ENCODE measurements around the gene TMX2.

Gene TMX2

DNA sequence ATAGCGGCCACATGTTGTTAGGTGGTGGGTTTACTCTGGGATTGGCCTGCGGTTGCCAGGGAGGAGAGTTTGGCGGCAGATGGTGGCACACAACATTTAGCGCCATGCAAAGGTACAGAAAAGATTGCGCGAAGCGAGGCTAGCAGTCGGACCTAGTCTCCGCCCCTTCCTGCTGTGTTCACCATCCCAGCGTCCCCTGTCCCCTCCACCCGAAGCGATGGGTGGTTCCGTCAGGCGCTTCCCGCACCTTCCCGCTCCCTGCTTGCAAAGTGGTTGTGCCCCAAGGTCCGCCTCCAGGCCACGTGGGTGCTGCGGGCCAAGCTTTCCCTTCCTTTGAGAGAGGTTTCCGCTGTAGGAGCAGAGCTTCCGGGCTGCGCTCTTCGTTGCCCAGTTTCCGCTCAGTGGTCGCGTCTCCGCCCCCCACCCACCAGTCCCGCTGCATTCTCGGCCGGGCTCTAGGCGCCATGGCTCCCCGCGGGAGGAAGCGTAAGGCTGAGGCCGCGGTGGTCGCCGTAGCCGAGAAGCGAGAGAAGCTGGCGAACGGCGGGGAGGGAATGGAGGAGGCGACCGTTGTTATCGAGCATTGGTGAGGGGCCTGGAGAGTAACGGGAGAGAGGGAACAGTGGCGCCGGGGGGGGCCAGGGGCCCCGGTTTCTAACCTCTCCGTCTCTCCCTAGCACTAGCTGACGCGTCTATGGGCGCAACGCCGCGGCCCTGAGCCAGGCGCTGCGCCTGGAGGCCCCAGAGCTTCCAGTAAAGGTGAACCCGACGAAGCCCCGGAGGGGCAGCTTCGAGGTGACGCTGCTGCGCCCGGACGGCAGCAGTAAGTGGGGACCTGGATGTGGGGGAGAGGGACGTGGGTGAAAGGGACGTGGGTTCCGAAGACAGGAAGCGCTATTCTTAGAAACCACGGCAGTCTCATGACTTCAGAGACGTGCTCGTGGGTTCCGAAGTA is 29.0 kb downstream of the TMX2 start, which contains the start of gene SELENOH:
Gene SELENOH (plus strand): TSS at position 360 of the 955 bp plus-strand sequence. CDS start 105 bp downstream, at position 465.
- CTCF ChIA-PET: interaction anchor here (1.0 to 3.4 kb wide), 3 partner anchors 10 to 58 kb away, joined by 4 to 22 read pairs (median 5); partner anchors contain the start of gene BTBD18
- Mint-ChIP-seq H3K9me3 (no peaks in the 10 kb centered on the region), H3K36me3 (peaks cover 58% of the 10 kb centered on the region), H3K4me3 (peak within 1 kb of the TSS; percentile 96), H3K27ac (peak within 1 kb of the TSS; percentile 98), H3K27me3 (no peaks in the 10 kb centered on the region), H3K4me1 (peaks cover 45% of the 10 kb centered on the region)
- peak; percentile 98 for DNase-seq

DNA sequence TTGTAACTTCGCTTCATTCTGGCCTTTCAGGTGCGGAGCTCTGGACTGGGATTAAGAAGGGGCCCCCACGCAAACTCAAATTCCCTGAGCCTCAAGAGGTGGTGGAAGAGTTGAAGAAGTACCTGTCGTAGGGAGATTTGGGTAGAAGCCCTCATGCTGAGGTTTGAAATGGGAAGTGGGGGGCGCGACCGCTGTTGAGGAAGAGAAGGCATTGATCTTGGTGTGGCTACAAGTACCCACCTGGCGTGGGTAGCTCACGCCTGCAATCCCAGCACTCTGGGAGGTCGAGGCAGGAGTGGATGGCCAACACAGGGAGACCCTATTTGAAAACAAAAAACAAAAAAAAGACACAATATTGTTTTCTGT is 29.7 kb downstream of the TMX2 start:
- DNase-seq: no peak
- Mint-ChIP-seq H3K27me3 (no peaks in the 10 kb centered on the region), H3K4me1 (peaks cover 49% of the 10 kb centered on the region), H3K27ac (peak overlapping the region; percentile 98), H3K36me3 (peaks cover 61% of the 10 kb centered on the region), H3K4me3 (peak overlapping the region; percentile 96), H3K9me3 (no peaks in the 10 kb centered on the region)
- CTCF ChIA-PET: interaction anchor here (1.0 to 3.4 kb wide), 3 partner anchors 9 to 58 kb away, joined by 4 to 22 read pairs (median 5); partner anchors contain the start of gene BTBD18

DNA sequence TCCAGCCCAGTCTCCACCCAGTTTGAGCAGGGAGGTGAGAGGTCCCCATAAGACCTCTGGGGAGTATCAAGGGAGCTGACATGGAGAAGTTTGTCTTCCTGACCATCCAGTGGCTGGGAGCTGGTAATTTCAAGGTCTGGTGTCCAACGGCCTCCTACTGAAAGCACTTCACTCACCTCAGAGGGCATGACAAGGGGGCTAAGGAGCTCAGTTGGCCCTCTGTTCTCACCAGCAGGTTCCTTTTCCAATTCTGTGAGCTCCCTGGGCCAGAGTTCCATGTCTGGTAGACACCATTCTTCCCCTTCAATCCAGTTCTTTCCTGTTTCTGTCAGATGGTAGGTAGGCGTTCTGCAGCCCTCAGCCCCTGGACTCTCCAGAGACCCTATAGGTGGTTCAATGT is 32.0 kb downstream of the TMX2 start:
- Mint-ChIP-seq H3K27me3 (no peaks in the 10 kb centered on the region), H3K36me3 (peaks cover 59% of the 10 kb centered on the region), H3K4me1 (peaks cover 51% of the 10 kb centered on the region), H3K4me3 (no peak overlapping the region), H3K27ac (no peak overlapping the region), H3K9me3 (no peaks in the 10 kb centered on the region)
- CTCF ChIA-PET: interaction anchor here (0.6 to 2.9 kb wide), 2 partner anchors 57 to 286 kb away, joined by 3 to 19 read pairs; no protein-coding TSS in a partner anchor
- no peak for DNase-seq

DNA sequence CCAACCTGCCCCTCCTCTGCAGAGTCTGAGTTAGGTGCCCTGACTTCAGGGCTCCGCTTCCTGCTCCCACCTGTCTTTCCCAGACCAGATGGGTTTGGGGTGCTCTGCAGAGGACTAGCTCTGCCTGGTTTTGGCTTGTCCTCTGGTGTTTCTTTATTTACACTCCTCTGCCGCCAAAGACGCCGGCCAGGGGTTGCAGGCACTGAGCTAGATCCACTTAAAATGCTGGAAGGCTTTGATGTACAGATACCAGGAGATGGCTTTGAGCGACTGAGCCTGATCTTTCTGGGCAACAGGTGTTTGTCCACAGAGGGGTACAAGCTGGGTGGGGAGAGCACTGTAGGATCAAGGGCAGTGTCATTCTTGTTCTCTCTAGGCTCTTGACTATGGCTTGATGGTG is 32.8 kb downstream of the TMX2 start:
- no peak for DNase-seq
- Mint-ChIP-seq H3K27me3 (no peaks in the 10 kb centered on the region), H3K4me1 (peaks cover 45% of the 10 kb centered on the region), H3K36me3 (peaks cover 56% of the 10 kb centered on the region), H3K4me3 (no peak overlapping the region), H3K27ac (peak overlapping the region; percentile 24), H3K9me3 (no peaks in the 10 kb centered on the region)
- CTCF ChIA-PET: interaction anchor here (1.1 to 2.9 kb wide), 2 partner anchors 14 to 56 kb away, joined by 3 to 19 read pairs; no protein-coding TSS in a partner anchor

DNA sequence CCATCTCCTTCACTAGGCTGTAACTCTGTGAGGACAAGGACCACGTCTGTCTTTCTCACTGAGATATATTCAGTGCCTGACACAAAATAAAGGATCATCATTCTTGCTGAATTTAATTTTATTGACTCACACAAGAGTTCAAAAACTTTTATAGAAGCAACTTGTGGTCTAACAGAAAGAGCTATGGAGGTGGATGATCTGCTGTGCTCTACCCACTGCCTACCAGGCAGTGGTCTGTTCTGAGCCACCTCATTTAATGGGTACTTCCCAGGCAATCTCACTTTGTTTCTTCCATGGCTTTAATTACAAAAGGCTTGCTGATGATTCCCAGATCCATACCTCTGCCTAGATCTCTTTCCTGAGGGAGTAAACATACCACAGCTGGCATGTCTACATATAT is 34.5 kb downstream of the TMX2 start:
- peaks cover 38% of the 10 kb centered on the region for H3K4me1 Mint-ChIP-seq
- H3K9me3 Mint-ChIP-seq: no peaks in the 10 kb centered on the region
- CTCF ChIA-PET: interaction anchor here (3.3 kb wide), 1 partner anchor 54 kb away, joined by 15 read pairs; no protein-coding TSS in a partner anchor

DNA sequence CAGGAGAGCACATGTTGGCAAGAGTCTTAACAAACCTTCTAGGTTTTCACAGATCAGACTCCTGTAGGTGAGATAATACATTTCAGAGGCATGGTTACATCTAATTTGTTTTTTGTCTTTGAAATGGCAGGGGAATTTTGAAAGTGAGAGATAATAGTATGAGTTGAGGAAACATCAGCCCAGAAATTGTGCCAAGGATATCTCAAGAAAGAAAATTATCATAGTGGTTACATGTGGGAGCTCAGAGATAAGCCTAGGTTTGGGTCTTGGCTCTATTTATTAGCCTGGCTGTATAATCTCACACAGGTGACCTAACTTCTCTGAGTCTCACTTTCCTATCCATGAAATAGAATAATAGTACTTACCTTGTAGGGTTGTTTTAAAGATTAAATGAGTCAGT is 38.8 kb downstream of the TMX2 start:
- CTCF ChIA-PET: interaction anchor here (0.8 to 2.2 kb wide), 10 partner anchors 10 to 292 kb away, joined by 3 to 41 read pairs (median 4); partner anchors contain the start of genes CTNND1, SELENOH and UBE2L6
- Mint-ChIP-seq H3K4me1 (peaks cover 11% of the 10 kb centered on the region), H3K27me3 (peaks cover 3% of the 10 kb centered on the region), H3K9me3 (no peaks in the 10 kb centered on the region), H3K27ac (no peak overlapping the region), H3K36me3 (peaks cover 15% of the 10 kb centered on the region), H3K4me3 (no peak overlapping the region)
- DNase-seq: no peak

More for the DNA sequence above, 34.5 kb downstream of the TMX2 start:
- Mint-ChIP-seq H3K4me3 (no peak overlapping the region), H3K27ac (peak overlapping the region; percentile 16), H3K27me3 (no peaks in the 10 kb centered on the region), H3K36me3 (peaks cover 46% of the 10 kb centered on the region)
- DNase-seq: no peak

DNA sequence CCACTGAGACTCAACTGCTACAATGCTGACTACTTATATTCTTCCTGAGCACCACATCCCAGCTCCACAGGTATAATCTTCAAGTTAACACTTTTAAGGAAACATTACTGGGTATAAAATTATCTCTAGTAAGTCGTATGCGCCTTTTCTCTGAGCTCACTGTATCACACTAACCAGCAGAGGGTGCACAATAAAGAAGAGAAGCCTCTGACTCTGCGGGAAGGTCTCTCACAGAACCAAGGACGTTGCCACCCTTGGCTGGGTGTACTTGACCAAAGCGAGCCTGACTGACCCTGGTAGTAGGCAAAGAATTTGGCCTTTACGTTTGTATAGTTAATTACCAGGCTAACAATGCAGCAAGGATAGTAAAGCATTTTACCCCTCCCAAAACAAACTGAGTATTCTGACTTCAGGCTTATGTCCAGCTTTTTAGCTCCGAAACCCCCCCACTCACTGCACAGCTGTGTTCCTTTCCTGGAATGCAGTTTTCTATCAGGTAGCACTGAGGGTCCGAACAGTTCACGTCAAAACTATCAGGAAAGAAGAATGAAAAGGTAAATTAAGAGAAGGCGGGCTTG is 39.4 kb downstream of the TMX2 start, which contains the start of gene BTBD18:
Gene BTBD18 (minus strand): TSS at position 144 of the 578 bp plus-strand sequence. CDS start 631 bp downstream, outside the sequence.
- peaks cover 11% of the 10 kb centered on the region for H3K4me1 Mint-ChIP-seq
- H3K9me3 Mint-ChIP-seq: no peaks in the 10 kb centered on the region
- CTCF ChIA-PET: interaction anchor here (0.6 to 2.2 kb wide), 10 partner anchors 10 to 293 kb away, joined by 3 to 41 read pairs (median 4); partner anchors contain the start of genes CTNND1, SELENOH and UBE2L6
- peak; percentile 28 for DNase-seq
- H3K4me3 Mint-ChIP-seq: no peak within 1 kb of the TSS
- peak within 1 kb of the TSS; percentile 52 for H3K27ac Mint-ChIP-seq
- peaks cover 3% of the 10 kb centered on the region for H3K27me3 Mint-ChIP-seq
- H3K36me3 Mint-ChIP-seq: peaks cover 14% of the 10 kb centered on the region

DNA sequence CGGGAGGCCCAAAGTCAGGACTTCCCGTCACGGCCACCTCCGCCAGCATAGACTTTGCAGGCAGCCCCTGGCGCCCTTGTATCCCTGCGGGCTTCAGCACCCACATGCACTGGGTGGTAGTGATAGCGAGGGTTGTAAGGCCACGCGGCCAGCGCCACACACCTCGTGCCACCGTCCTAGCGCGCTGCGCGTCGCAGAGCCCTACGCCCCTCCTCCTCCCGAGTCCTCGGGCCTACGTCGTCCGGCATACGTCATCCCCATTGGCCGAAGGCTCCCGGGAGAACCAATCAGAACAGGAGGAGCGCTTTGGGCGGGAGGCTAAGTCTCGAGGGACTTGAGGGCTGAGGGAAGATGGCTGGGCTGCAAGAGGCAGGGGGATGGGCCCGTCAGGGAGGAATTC is 40.6 kb downstream of the TMX2 start:
- Mint-ChIP-seq H3K4me3 (no peak overlapping the region), H3K36me3 (peaks cover 9% of the 10 kb centered on the region), H3K4me1 (peaks cover 6% of the 10 kb centered on the region), H3K9me3 (no peaks in the 10 kb centered on the region), H3K27me3 (peaks cover 3% of the 10 kb centered on the region), H3K27ac (no peak overlapping the region)
- CTCF ChIA-PET: interaction anchor here (0.7 to 2.2 kb wide), 2 partner anchors 42 to 49 kb away, joined by 4 to 41 read pairs; no protein-coding TSS in a partner anchor
- no peak for DNase-seq

DNA sequence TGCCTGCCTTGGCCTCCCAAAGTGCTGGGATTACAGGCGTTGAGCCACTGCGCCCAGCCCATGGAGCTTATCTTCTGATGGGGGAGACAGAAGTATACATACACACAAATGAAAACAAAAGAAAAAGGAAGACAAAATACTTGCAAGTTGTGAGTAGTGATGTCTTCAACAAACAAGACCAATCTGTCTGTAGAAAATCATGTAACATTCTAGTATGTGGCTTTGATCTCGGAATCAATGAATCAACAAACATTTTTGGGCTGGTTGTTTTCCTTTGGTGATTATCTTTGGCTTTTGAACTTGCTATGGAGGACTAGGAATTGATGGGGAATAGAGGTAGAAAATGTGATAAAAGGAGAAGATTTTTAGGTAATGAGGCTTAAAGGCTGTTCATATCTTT is 45.8 kb downstream of the TMX2 start:
- Mint-ChIP-seq H3K4me3 (no peak overlapping the region), H3K4me1 (peaks cover 11% of the 10 kb centered on the region), H3K36me3 (no peaks in the 10 kb centered on the region), H3K27me3 (peaks cover 14% of the 10 kb centered on the region), H3K27ac (no peak overlapping the region), H3K9me3 (no peaks in the 10 kb centered on the region)
- DNase-seq: no peak
- CTCF ChIA-PET: interaction anchor here (1.7 to 6.4 kb wide), 2 partner anchors 10 to 43 kb away, joined by 5 to 43 read pairs; no protein-coding TSS in a partner anchor

DNA sequence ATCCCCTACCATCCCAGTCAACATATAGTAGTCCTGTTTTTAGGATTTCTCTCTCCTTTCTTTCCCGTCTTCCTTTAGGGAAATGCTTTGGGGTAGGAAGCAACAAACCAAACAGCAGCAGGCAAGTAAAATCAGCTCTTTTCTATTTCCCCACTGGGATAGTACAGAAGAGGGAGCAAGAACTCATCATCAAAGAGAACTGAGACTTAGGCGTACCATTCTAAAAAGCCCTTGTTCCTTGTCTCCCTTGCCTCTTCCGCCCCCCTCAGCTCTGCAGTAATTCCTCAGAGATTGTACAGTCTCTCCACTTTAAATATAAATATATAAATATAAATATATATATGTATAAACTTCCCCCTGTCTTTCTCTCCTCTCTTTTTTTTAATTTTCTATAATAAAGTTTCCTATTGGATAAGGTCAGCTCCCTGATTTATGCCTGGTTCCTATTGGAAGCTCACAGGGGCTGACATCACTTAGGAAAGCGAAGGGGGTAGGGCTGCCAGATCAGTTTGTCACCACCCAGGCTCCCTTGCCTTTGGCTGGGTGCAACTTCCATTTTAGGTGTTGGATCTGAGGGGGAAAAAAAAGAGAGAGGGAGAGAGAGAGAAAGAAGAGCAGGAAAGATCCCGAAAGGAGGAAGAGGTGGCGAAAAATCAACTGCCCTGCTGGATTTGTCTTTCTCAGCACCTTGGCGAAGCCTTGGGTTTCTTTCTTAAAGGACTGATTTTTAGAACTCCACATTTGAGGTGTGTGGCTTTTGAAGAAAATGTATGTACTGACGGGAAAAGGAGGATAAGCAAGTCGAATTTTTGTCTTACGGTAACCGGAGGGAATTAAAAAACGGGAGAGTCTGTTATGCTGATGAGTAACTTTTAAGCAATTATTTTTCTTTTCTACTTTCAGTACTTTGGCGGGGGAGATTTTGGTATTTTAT is 49.2 kb downstream of the TMX2 start, which contains the start of gene CTNND1:
Gene CTNND1 (plus strand): TSS at position 502 of the 934 bp plus-strand sequence. CDS start 29,677 bp downstream, outside the sequence.
- CTCF ChIA-PET: interaction anchor here (1.1 to 2.0 kb wide), 2 partner anchors 10 to 39 kb away, joined by 4 to 10 read pairs; partner anchors contain the start of gene BTBD18
- H3K27ac Mint-ChIP-seq: no peak within 1 kb of the TSS
- H3K4me3 Mint-ChIP-seq: peak within 1 kb of the TSS; percentile 5
- no peaks in the 10 kb centered on the region for H3K36me3 Mint-ChIP-seq
- DNase-seq: no peak
- H3K27me3 Mint-ChIP-seq: peaks cover 23% of the 10 kb centered on the region
- H3K4me1 Mint-ChIP-seq: peaks cover 19% of the 10 kb centered on the region
- H3K9me3 Mint-ChIP-seq: no peaks in the 10 kb centered on the region

DNA sequence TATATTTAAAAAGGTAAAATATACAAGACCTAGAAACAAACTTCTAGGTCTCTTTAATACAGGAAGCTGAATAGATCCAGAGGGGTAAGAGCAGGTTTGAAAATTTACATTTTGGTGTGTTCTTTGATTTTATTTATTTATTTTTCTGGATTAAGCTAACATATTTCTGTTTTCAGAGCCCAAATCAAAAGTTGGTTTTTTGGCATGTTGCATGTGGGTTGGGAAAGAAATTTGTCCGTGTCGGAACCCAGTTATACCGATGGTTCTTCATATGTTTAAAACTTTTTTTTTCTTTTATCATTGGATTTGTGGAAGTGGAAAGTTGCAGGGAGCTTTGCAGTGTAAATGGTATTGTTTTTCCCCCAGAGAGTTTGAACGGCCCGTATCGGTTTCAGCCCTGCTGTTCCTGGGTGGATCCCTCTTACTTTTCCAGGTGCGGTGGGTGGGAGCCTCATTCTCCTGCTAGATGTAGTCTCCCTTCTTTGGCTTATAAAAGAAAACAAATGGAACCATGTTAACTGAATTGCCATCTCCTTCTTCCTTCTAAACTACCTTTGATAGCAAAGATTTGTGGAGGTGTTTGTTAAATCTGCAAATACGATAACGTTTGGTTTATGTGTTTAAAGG is 50.0 kb downstream of the TMX2 start:
- H3K27ac Mint-ChIP-seq: no peak overlapping the region
- no peak overlapping the region for H3K4me3 Mint-ChIP-seq
- CTCF ChIA-PET: interaction anchor here (2.0 kb wide), 1 partner anchor 38 kb away, joined by 10 read pairs; no protein-coding TSS in a partner anchor
- H3K27me3 Mint-ChIP-seq: peaks cover 23% of the 10 kb centered on the region
- no peaks in the 10 kb centered on the region for H3K36me3 Mint-ChIP-seq
- no peak for DNase-seq
- peaks cover 19% of the 10 kb centered on the region for H3K4me1 Mint-ChIP-seq
- H3K9me3 Mint-ChIP-seq: no peaks in the 10 kb centered on the region

DNA sequence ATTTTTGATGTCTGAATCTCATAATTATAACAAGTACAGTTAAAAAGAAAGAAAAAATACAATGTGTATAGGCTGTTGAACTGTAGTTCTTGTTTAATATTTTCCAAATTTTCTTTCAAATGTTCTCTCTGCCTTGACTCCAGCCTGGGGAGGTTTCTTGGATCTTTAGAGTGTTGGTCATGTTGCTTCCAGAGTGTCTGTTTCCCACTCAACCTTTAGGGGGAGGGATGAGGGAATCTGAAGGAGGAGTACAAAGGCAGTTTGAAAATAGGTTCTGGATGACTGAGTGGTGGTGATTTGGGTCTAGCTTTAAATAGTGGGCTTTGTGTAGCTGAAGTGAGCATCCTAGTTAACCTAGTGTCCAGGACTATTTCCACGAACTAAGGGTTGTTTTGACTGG is 51.2 kb downstream of the TMX2 start:
- no peak for DNase-seq
- H3K4me3 Mint-ChIP-seq: no peak overlapping the region
- no peak overlapping the region for H3K27ac Mint-ChIP-seq
- H3K4me1 Mint-ChIP-seq: peaks cover 23% of the 10 kb centered on the region
- no peaks in the 10 kb centered on the region for H3K36me3 Mint-ChIP-seq
- no peaks in the 10 kb centered on the region for H3K9me3 Mint-ChIP-seq
- H3K27me3 Mint-ChIP-seq: peaks cover 23% of the 10 kb centered on the region
- CTCF ChIA-PET: interaction anchor here (0.7 to 2.3 kb wide), 2 partner anchors 9 to 37 kb away, joined by 3 to 12 read pairs; no protein-coding TSS in a partner anchor
